ENCODE measurements around the gene TNFAIP6. TPM values are rescaled to one million over a fixed set of nuclear protein-coding genes. Genes with fewer than 3 reads are reported as not detected.

TNFAIP6 gene
- polyA plus RNA-seq, 1 donor from 2014 or later: not detected

DNA sequence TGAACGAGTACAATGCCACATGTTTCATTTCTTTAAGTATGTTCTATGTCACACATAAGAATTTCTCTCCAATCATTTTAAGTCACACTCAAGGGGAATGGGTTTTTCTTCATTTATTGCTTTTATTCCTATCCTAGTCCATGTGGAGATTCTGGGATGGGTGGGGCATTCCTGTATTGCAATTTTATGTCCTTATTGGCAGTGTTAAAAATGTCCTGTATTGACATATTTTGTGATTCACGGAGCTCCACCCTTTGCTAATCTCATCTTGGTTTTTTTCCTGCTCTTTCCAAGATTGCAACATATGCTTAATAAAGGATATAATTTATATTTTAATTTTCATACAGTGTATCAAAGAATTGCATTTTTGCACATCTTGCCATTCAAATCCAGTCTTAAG lies 3.4 kb upstream of the TNFAIP6 start:
- Histone ChIP-seq H4K20me1 (ENCODE audit: insufficient read depth) (no peaks in the 10 kb centered on the region), H3K9me2 (ENCODE audit: insufficient read depth, low read length) (no peaks in the 10 kb centered on the region), H3K27ac (ENCODE audit: low read length) (no peak overlapping the region), H3K79me2 (replicated peaks; ENCODE audit: insufficient read depth, low read length) (no peaks in the 10 kb centered on the region), H3K9ac (ENCODE audit: low read length) (no peak overlapping the region), H3K36me3 (ENCODE audit: insufficient read depth, low read length) (no peaks in the 10 kb centered on the region), H3K4me3 (ENCODE audit: low read length) (no peak overlapping the region), H2AFZ (ENCODE audit: low read depth, low read length) (no peak overlapping the region), H3F3A (ENCODE audit: insufficient read depth, low read length, poor library complexity, severe bottlenecking) (no peaks in the 10 kb centered on the region), H3K4me2 (ENCODE audit: low read length) (no peak overlapping the region), H3K9me3 (ENCODE audit: low read length) (no peaks in the 10 kb centered on the region), H3K27me3 (ENCODE audit: insufficient read depth, low read depth, low read length) (no peaks in the 10 kb centered on the region)
- TF ChIP-seq, protein P1, sequence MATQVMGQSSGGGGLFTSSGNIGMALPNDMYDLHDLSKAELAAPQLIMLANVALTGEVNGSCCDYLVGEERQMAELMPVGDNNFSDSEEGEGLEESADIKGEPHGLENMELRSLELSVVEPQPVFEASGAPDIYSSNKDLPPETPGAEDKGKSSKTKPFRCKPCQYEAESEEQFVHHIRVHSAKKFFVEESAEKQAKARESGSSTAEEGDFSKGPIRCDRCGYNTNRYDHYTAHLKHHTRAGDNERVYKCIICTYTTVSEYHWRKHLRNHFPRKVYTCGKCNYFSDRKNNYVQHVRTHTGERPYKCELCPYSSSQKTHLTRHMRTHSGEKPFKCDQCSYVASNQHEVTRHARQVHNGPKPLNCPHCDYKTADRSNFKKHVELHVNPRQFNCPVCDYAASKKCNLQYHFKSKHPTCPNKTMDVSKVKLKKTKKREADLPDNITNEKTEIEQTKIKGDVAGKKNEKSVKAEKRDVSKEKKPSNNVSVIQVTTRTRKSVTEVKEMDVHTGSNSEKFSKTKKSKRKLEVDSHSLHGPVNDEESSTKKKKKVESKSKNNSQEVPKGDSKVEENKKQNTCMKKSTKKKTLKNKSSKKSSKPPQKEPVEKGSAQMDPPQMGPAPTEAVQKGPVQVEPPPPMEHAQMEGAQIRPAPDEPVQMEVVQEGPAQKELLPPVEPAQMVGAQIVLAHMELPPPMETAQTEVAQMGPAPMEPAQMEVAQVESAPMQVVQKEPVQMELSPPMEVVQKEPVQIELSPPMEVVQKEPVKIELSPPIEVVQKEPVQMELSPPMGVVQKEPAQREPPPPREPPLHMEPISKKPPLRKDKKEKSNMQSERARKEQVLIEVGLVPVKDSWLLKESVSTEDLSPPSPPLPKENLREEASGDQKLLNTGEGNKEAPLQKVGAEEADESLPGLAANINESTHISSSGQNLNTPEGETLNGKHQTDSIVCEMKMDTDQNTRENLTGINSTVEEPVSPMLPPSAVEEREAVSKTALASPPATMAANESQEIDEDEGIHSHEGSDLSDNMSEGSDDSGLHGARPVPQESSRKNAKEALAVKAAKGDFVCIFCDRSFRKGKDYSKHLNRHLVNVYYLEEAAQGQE (IDR thresholded peaks at IDR 0.05; ENCODE audit: borderline replicate concordance): no peak
- TF ChIP-seq POLR2AphosphoS5 (IDR thresholded peaks at IDR 0.05) (no peak), MXI1 (conservative IDR thresholded peaks at IDR 0.05; ENCODE audit: poor library complexity, severe bottlenecking) (no peak), RAD21 (conservative IDR thresholded peaks at IDR 0.05) (no peak), TAF1 (IDR thresholded peaks at IDR 0.05; ENCODE audit: low read depth) (no peak), SMC3 (conservative IDR thresholded peaks at IDR 0.05; ENCODE audit: poor library complexity) (no peak), EP300 (conservative IDR thresholded peaks at IDR 0.05; ENCODE audit: poor library complexity, severe bottlenecking) (no peak), EZH2 (IDR thresholded peaks at IDR 0.05; ENCODE audit: borderline replicate concordance, insufficient read depth, low read length, poor library complexity, severe bottlenecking) (no peak)
- TF ChIP-seq, protein P2, sequence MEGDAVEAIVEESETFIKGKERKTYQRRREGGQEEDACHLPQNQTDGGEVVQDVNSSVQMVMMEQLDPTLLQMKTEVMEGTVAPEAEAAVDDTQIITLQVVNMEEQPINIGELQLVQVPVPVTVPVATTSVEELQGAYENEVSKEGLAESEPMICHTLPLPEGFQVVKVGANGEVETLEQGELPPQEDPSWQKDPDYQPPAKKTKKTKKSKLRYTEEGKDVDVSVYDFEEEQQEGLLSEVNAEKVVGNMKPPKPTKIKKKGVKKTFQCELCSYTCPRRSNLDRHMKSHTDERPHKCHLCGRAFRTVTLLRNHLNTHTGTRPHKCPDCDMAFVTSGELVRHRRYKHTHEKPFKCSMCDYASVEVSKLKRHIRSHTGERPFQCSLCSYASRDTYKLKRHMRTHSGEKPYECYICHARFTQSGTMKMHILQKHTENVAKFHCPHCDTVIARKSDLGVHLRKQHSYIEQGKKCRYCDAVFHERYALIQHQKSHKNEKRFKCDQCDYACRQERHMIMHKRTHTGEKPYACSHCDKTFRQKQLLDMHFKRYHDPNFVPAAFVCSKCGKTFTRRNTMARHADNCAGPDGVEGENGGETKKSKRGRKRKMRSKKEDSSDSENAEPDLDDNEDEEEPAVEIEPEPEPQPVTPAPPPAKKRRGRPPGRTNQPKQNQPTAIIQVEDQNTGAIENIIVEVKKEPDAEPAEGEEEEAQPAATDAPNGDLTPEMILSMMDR (IDR thresholded peaks at IDR 0.05; ENCODE audit: poor library complexity, severe bottlenecking): no peak

DNA sequence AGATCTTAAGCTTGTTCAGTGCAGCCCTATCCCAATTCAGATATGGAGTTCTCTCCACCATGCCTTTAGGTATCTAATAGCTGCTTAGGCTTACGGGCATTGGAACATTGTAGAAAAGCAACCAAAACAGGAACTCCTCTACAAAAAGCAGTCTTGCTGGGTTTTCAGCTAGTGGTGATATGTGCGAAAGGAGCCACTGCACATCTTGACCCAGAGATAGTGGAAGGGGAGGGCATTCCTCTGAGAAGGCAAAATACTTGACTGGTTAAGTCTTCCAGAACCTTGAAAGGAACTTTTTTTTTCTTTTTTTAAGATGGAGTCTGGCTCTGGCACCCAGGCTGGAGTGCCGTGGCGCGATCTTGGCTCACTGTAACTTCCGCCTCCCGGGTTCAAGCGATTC lies 2.6 kb upstream of the TNFAIP6 start:
- H4K20me1 ChIP-seq (ENCODE audit: insufficient read depth): no peaks in the 10 kb centered on the region
- H3K27me3 ChIP-seq (ENCODE audit: insufficient read depth, low read depth, low read length): no peaks in the 10 kb centered on the region
- no peak overlapping the region for H3K4me3 ChIP-seq (ENCODE audit: low read length)
- H3K9me2 ChIP-seq (ENCODE audit: insufficient read depth, low read length): no peaks in the 10 kb centered on the region
- TF ChIP-seq RAD21 (conservative IDR thresholded peaks at IDR 0.05) (no peak), SMC3 (conservative IDR thresholded peaks at IDR 0.05; ENCODE audit: poor library complexity) (no peak), POLR2AphosphoS5 (IDR thresholded peaks at IDR 0.05) (no peak), EP300 (conservative IDR thresholded peaks at IDR 0.05; ENCODE audit: poor library complexity, severe bottlenecking) (no peak), EZH2 (IDR thresholded peaks at IDR 0.05; ENCODE audit: borderline replicate concordance, insufficient read depth, low read length, poor library complexity, severe bottlenecking) (no peak), MXI1 (conservative IDR thresholded peaks at IDR 0.05; ENCODE audit: poor library complexity, severe bottlenecking) (no peak), TAF1 (IDR thresholded peaks at IDR 0.05; ENCODE audit: low read depth) (no peak)
- TF ChIP-seq, protein P2 (IDR thresholded peaks at IDR 0.05; ENCODE audit: poor library complexity, severe bottlenecking): no peak
- TF ChIP-seq, protein P1 (IDR thresholded peaks at IDR 0.05; ENCODE audit: borderline replicate concordance): no peak
- H3K79me2 ChIP-seq (replicated peaks; ENCODE audit: insufficient read depth, low read length): no peaks in the 10 kb centered on the region
- H3F3A ChIP-seq (ENCODE audit: insufficient read depth, low read length, poor library complexity, severe bottlenecking): no peaks in the 10 kb centered on the region
- no peaks in the 10 kb centered on the region for H3K9me3 ChIP-seq (ENCODE audit: low read length)
- H2AFZ ChIP-seq (ENCODE audit: low read depth, low read length): no peak overlapping the region
- no peak overlapping the region for H3K4me2 ChIP-seq (ENCODE audit: low read length)
- H3K27ac ChIP-seq (ENCODE audit: low read length): no peak overlapping the region
- H3K36me3 ChIP-seq (ENCODE audit: insufficient read depth, low read length): no peaks in the 10 kb centered on the region
- no peak overlapping the region for H3K9ac ChIP-seq (ENCODE audit: low read length)

All from neural cell (in vitro differentiated cells).